Measurements from ENCODE around the gene ZFP36L1. TPM values are rescaled to one million over a fixed set of nuclear protein-coding genes. Genes with fewer than 3 reads are reported as not detected.
A peak's percentile ranks its signal among the peaks of the same experiment; 100 is the strongest.

The ZFP36L1 gene
- total and polyA plus RNA-seq, 2 of the 13 experiments (the other 11 are each of a cell fraction or from before 2014, with no cell fraction given), result 7.4 to 10.2 TPM

DNA sequence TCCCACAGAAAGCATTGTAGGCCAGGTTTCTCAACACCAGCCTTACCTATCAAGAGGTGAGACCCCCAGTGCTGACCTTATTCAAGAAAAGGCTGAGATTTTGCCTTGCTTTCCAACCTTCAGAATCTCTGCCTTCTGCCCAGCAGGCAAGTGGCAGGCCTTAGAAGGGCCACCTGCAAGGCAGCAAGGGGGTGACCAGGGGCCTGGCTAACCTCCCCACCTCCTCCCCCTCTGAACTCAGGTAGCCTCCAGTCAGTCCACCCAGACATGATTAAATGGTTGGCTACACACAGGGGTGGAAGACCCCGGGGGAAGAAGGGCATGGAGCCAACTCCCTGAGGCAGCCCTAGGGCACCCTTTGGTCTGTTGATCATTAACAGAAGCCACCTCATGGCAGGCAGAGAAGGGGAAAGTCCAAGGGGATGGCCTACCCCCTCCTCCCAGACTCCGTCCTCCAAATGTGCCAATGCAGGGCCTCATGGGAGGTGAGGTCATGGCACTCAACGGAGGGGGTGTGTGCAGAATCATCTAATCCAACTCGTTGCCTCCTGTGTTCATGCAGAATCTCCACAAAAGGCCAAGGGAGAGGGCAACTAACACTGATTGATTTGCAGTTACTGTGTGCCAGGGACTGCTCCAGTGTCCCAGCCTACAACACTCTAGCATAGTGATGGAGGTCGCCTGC is 8.5 kb downstream of the ZFP36L1 start (continued):
- TF ChIP-seq, protein P1, sequence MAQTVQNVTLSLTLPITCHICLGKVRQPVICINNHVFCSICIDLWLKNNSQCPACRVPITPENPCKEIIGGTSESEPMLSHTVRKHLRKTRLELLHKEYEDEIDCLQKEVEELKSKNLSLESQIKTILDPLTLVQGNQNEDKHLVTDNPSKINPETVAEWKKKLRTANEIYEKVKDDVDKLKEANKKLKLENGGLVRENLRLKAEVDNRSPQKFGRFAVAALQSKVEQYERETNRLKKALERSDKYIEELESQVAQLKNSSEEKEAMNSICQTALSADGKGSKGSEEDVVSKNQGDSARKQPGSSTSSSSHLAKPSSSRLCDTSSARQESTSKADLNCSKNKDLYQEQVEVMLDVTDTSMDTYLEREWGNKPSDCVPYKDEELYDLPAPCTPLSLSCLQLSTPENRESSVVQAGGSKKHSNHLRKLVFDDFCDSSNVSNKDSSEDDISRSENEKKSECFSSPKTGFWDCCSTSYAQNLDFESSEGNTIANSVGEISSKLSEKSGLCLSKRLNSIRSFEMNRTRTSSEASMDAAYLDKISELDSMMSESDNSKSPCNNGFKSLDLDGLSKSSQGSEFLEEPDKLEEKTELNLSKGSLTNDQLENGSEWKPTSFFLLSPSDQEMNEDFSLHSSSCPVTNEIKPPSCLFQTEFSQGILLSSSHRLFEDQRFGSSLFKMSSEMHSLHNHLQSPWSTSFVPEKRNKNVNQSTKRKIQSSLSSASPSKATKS (CRISPR knock-in tag; IDR thresholded peaks at IDR 0.05), result no peak
- TF ChIP-seq, protein P2, sequence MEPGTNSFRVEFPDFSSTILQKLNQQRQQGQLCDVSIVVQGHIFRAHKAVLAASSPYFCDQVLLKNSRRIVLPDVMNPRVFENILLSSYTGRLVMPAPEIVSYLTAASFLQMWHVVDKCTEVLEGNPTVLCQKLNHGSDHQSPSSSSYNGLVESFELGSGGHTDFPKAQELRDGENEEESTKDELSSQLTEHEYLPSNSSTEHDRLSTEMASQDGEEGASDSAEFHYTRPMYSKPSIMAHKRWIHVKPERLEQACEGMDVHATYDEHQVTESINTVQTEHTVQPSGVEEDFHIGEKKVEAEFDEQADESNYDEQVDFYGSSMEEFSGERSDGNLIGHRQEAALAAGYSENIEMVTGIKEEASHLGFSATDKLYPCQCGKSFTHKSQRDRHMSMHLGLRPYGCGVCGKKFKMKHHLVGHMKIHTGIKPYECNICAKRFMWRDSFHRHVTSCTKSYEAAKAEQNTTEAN (CRISPR knock-in tag; conservative IDR thresholded peaks at IDR 0.05), result no peak
- TF ChIP-seq, protein P3, sequence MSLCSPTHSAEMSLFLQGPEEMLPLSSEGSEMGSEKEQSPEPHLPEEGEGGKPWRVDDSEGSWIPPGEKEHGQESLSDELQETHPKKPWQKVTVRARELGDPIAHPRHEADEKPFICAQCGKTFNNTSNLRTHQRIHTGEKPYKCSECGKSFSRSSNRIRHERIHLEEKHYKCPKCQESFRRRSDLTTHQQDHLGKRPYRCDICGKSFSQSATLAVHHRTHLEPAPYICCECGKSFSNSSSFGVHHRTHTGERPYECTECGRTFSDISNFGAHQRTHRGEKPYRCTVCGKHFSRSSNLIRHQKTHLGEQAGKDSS (CRISPR knock-in tag; IDR thresholded peaks at IDR 0.05; ENCODE audit: borderline replicate concordance, low read depth), result peak; percentile 81; the same call in 1 of the 2 replicates
- TF ChIP-seq, protein P4, sequence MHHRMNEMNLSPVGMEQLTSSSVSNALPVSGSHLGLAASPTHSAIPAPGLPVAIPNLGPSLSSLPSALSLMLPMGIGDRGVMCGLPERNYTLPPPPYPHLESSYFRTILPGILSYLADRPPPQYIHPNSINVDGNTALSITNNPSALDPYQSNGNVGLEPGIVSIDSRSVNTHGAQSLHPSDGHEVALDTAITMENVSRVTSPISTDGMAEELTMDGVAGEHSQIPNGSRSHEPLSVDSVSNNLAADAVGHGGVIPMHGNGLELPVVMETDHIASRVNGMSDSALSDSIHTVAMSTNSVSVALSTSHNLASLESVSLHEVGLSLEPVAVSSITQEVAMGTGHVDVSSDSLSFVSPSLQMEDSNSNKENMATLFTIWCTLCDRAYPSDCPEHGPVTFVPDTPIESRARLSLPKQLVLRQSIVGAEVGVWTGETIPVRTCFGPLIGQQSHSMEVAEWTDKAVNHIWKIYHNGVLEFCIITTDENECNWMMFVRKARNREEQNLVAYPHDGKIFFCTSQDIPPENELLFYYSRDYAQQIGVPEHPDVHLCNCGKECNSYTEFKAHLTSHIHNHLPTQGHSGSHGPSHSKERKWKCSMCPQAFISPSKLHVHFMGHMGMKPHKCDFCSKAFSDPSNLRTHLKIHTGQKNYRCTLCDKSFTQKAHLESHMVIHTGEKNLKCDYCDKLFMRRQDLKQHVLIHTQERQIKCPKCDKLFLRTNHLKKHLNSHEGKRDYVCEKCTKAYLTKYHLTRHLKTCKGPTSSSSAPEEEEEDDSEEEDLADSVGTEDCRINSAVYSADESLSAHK (CRISPR knock-in tag; IDR thresholded peaks at IDR 0.05; ENCODE audit: borderline replicate concordance), result no peak
- TF ChIP-seq ETV5 (CRISPR knock-in tag; IDR thresholded peaks at IDR 0.05; ENCODE audit: borderline replicate concordance), result peak; percentile 78; the same call in 1 of the 2 replicates
- TF ChIP-seq PPARG (CRISPR knock-in tag; conservative IDR thresholded peaks at IDR 0.05), result peak; percentile 82
- no peak for TF ChIP-seq HES4 (CRISPR knock-in tag; IDR thresholded peaks at IDR 0.05; ENCODE audit: borderline replicate concordance)
- no peak for TF ChIP-seq ZNF674 (CRISPR knock-in tag; IDR thresholded peaks at IDR 0.05; ENCODE audit: low read depth)
- TF ChIP-seq MEIS1 (CRISPR knock-in tag; IDR thresholded peaks at IDR 0.05; ENCODE audit: borderline replicate concordance), result peak; percentile 54; the same call in 1 of the 2 replicates
- TF ChIP-seq DMAP1 (CRISPR knock-in tag; IDR thresholded peaks at IDR 0.05), result peak; percentile 78; the same call in 1 of the 2 replicates
- TF ChIP-seq SP5 (CRISPR knock-in tag; IDR thresholded peaks at IDR 0.05; ENCODE audit: borderline replicate concordance, low read depth), result peak; percentile 84
- TF ChIP-seq ZNF335 (CRISPR knock-in tag; IDR thresholded peaks at IDR 0.05), result peak; percentile 34; the same call in 1 of the 2 replicates
- TF ChIP-seq, protein P5, sequence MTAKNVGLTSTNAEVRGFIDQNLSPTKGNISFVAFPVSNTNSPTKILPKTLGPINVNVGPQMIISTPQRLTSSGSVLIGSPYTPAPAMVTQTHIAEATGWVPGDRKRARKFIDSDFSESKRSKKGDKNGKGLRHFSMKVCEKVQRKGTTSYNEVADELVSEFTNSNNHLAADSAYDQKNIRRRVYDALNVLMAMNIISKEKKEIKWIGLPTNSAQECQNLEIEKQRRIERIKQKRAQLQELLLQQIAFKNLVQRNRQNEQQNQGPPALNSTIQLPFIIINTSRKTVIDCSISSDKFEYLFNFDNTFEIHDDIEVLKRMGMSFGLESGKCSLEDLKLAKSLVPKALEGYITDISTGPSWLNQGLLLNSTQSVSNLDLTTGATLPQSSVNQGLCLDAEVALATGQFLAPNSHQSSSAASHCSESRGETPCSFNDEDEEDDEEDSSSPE (CRISPR knock-in tag; IDR thresholded peaks at IDR 0.05), result peak; percentile 46; the same call in 1 of the 2 replicates
- no peak for TF ChIP-seq ARID2 (CRISPR knock-in tag; IDR thresholded peaks at IDR 0.05; ENCODE audit: borderline replicate concordance)
- TF ChIP-seq, protein P6, sequence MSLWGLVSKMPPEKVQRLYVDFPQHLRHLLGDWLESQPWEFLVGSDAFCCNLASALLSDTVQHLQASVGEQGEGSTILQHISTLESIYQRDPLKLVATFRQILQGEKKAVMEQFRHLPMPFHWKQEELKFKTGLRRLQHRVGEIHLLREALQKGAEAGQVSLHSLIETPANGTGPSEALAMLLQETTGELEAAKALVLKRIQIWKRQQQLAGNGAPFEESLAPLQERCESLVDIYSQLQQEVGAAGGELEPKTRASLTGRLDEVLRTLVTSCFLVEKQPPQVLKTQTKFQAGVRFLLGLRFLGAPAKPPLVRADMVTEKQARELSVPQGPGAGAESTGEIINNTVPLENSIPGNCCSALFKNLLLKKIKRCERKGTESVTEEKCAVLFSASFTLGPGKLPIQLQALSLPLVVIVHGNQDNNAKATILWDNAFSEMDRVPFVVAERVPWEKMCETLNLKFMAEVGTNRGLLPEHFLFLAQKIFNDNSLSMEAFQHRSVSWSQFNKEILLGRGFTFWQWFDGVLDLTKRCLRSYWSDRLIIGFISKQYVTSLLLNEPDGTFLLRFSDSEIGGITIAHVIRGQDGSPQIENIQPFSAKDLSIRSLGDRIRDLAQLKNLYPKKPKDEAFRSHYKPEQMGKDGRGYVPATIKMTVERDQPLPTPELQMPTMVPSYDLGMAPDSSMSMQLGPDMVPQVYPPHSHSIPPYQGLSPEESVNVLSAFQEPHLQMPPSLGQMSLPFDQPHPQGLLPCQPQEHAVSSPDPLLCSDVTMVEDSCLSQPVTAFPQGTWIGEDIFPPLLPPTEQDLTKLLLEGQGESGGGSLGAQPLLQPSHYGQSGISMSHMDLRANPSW (CRISPR knock-in tag; IDR thresholded peaks at IDR 0.05; ENCODE audit: borderline replicate concordance), result no peak; the same call in 1 of the 2 replicates
- peak; percentile 21 for TF ChIP-seq SRSF1 (optimal IDR thresholded peaks at IDR 0.05; ENCODE audit: low read depth, low read length)
- TF ChIP-seq NR2F2 (IDR thresholded peaks at IDR 0.05; ENCODE audit: borderline replicate concordance, low read depth), result peak; percentile 16; the same call in 1 of the 2 replicates
- TF ChIP-seq ZKSCAN1 (IDR thresholded peaks at IDR 0.05; ENCODE audit: low read length), result no peak

Measured in HepG2 (cell line).